ENCODE measurements around the gene LGR4.
"Not testable (repeated sequence)": the region's sequence is repeated elsewhere in the genome, so short reads cannot be mapped to it uniquely, and the experiment has no call there.

LGR4 gene

GRCh38 chr11:27455667-27456066, 16.9 kb downstream of the LGR4 start:
- DNase-seq = no peak

GRCh38 chr11:27453701-27454100, 18.9 kb downstream of the LGR4 start:
- no peak for DNase-seq

- DNase-seq = no peak
Measured at GRCh38 chr11:27452147-27452546, 20.4 kb downstream of the LGR4 start.

GRCh38 chr11:27451244-27451965, 21.2 kb downstream of the LGR4 start:
- DNase-seq = no peak

GRCh38 chr11:27448184-27448540, 24.4 kb downstream of the LGR4 start:
- DNase-seq = not testable (repeated sequence)

GRCh38 chr11:27447288-27448183, 25.1 kb downstream of the LGR4 start:
- no peak for DNase-seq

GRCh38 chr11:27445625-27446024, 27.0 kb downstream of the LGR4 start:
- DNase-seq = no peak

GRCh38 chr11:27444801-27445215, 27.8 kb downstream of the LGR4 start:
- DNase-seq = no peak

- DNase-seq = no peak
Measured at GRCh38 chr11:27443746-27444507, 28.7 kb downstream of the LGR4 start.

GRCh38 chr11:27443227-27443626, 29.4 kb downstream of the LGR4 start:
- no peak for DNase-seq

- no peak for DNase-seq
Measured at GRCh38 chr11:27440090-27440489, 32.5 kb downstream of the LGR4 start.

GRCh38 chr11:27438595-27438981, 34.0 kb downstream of the LGR4 start:
- no peak for DNase-seq

- DNase-seq = no peak
Measured at GRCh38 chr11:27437829-27438594, 34.6 kb downstream of the LGR4 start.

- DNase-seq = no peak
Measured at GRCh38 chr11:27436916-27437315, 35.7 kb downstream of the LGR4 start.

- no peak for DNase-seq
Measured at GRCh38 chr11:27433742-27434141, 38.8 kb downstream of the LGR4 start.

- no peak for DNase-seq
Measured at GRCh38 chr11:27431808-27432207, 40.8 kb downstream of the LGR4 start.

GRCh38 chr11:27429761-27430393, 42.7 kb downstream of the LGR4 start:
- DNase-seq = no peak

- no peak for DNase-seq
Measured at GRCh38 chr11:27427183-27427980, 45.2 kb downstream of the LGR4 start.

- DNase-seq = no peak
Measured at GRCh38 chr11:27425814-27426213, 46.8 kb downstream of the LGR4 start.

GRCh38 chr11:27423125-27423524, 49.5 kb downstream of the LGR4 start:
- no peak for DNase-seq

GRCh38 chr11:27421819-27422494, 50.6 kb downstream of the LGR4 start:
- DNase-seq = no peak
